A204.1 (cell line): Measurements from ENCODE around the gene ATP9B.

Source experiments
- FAIRE-seq: peaks from 2 replicates; lab custom pipeline; 2012; peaks lifted over from hg19 to GRCh38; lab: Jason Lieb, UNC

Gene ATP9B, protein sequence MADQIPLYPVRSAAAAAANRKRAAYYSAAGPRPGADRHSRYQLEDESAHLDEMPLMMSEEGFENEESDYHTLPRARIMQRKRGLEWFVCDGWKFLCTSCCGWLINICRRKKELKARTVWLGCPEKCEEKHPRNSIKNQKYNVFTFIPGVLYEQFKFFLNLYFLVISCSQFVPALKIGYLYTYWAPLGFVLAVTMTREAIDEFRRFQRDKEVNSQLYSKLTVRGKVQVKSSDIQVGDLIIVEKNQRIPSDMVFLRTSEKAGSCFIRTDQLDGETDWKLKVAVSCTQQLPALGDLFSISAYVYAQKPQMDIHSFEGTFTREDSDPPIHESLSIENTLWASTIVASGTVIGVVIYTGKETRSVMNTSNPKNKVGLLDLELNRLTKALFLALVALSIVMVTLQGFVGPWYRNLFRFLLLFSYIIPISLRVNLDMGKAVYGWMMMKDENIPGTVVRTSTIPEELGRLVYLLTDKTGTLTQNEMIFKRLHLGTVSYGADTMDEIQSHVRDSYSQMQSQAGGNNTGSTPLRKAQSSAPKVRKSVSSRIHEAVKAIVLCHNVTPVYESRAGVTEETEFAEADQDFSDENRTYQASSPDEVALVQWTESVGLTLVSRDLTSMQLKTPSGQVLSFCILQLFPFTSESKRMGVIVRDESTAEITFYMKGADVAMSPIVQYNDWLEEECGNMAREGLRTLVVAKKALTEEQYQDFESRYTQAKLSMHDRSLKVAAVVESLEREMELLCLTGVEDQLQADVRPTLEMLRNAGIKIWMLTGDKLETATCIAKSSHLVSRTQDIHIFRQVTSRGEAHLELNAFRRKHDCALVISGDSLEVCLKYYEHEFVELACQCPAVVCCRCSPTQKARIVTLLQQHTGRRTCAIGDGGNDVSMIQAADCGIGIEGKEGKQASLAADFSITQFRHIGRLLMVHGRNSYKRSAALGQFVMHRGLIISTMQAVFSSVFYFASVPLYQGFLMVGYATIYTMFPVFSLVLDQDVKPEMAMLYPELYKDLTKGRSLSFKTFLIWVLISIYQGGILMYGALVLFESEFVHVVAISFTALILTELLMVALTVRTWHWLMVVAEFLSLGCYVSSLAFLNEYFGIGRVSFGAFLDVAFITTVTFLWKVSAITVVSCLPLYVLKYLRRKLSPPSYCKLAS

DNA sequence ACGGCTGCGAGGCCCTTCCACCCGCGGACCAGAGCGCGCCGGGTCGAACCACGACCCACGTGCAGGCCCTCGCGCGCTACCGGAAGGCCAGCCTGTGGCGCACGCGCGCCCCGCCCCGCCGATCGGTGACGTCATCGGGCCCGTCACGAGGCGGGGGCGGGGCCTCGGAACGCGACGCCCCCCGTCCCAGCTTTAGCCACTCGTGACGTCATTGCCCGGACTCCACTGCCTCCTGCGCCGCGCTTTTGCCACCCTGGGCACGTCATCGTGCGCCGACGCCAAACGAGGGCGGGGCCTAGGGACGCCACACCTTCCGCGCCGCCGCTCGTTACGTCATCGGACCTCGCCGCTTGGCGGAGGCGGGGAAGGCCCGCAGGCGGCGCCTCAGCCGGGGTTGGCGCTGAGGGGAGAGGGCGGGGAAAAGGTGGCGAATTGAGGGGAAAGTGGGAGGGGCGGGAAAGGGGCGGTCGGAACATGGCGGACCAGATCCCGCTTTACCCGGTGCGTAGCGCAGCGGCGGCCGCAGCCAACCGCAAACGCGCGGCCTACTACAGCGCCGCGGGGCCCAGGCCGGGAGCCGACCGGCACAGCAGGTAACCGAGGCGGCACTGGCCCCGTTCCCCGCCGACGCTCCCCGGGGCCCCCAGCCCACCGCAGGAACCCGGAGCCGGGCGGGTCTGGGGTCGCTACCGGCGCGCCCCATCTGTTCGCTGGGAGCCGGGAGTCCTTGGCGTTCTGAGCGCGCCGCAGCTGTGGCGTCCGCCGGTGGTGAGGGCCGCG, at the start of gene ATP9B:
Gene ATP9B, plus strand, starts transcription at position 458 of the 780 bp plus-strand sequence. Its CDS starts 17 bp downstream, at position 475.
- FAIRE-seq, result peak; percentile 30

GRCh38 chr18:79019881-79020280, 49.3 kb upstream of the ATP9B start:
- no peak for FAIRE-seq

- FAIRE-seq, result no peak
Observed at GRCh38 chr18:79022603-79023002, 46.6 kb upstream of the ATP9B start.

DNA sequence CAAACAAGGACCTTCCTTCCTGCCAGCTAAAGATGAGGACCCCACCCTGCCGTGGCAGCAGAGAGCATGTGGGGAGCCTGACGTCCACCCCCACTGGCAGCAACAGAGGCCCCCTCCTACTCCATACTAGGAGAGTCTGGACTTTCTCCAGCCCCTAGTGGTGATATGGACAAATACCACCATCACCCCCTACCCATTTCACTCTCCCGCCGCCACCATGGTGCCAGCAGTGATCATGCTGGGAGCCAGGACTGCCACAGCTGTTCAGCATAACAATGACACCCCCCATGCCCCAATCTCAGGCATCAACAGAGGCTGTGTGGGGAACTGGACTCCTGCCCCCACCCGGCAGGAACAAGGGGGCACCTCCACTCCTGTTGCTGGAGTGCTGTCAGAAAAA, 42.7 kb upstream of the ATP9B start:
- FAIRE-seq, result no peak

DNA sequence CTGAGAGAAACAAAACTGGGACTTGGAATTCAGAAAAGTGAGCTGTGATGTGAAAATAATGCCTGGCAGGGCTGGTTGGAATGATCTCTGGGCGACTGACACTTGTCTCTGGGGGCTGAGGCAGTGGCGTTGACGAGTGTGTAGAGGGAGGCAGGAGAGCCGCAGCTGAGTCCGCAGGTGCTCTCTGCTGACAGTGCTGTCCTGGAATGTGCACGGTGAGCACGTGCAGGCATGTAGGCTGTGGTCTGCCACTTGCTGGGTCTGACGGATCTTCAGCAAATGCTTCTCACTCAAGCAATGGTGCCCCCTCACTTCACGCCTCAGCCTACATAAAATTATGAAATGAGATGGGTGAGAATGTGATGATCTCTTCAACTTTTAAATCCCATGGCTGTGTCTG, 38.5 kb upstream of the ATP9B start:
- no peak for FAIRE-seq

DNA sequence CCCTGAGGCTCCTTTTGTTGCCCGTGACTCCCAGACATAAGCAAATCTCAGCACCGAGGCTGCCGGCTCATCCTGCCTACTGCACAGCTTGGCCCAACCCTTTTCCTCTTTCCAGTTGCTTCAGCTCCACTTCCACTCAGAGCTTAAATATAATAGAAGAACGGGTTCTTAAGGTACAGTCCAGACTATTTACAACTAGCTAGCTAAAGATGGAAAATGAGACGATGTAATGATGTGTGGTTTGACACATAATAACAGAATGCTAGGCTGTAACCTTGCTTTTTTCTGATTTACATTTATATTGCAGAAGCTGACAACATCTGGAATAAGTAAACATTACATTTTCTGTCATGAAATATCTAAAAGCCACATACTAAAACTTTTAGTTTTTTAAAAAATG, 26.9 kb upstream of the ATP9B start:
- FAIRE-seq, result no peak

GRCh38 chr18:79043288-79043687, 25.9 kb upstream of the ATP9B start:
- FAIRE-seq, result no peak

DNA sequence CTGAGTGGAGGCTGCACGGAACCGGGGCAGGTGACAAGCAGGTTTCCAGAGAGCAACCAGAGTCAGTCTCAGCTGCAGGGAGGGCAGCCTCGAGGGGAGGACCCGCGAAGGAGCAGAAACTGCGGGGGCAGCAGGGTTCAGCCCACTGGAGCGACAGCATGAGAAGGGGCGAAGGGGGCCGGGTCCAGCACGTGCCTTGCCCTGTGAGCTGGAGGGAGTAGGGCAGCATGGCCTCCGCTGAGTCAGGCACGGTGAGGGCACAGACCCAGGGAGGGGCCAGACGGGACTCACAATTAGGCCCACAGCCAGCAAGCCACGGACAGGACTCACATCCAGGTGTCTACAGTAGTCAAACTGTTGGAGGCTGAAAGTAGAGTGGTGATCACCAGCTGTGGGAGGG, 22.7 kb upstream of the ATP9B start:
- no peak for FAIRE-seq

GRCh38 chr18:79047556-79048244, 21.5 kb upstream of the ATP9B start:
- no peak for FAIRE-seq

GRCh38 chr18:79048245-79048632, 21.0 kb upstream of the ATP9B start:
- FAIRE-seq, result no peak

DNA sequence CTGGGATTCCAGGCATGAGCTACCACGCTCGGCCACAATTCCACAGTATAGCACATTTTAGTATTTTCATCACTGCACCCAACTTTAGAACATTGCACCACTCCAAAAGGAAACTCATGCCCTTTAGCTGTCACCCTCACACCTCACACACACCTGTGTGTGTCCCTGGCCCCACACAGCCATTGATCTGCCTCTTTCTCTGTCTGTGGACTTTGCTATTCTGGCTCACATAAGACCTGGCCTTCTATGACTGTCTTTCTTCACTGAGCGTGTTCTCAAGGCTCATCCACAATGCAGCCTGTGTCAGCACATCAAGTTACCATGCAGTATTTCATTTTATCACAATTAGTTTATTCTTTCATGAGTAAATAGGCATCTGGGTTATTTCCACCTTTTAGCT, 19.7 kb upstream of the ATP9B start:
- FAIRE-seq, result no peak

DNA sequence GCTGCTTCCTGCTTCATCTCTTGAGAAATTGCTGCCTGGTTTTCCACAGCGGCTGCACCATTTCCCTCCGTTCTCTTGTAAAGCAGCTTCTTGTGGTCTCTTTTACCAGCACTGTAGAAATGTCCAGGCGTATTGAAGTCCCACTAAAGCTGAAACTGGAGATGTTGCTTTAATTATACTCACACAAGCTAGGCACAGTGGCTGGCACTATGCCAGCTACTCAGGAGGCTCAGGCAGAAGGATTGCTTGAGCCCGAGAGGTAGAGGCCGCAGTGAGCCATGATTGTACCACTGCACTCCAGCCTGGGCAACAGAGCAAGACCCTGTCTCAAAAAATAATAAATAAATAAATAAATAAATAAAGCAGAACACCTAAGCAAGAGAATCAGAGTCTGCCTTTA, 19.2 kb upstream of the ATP9B start:
- no peak for FAIRE-seq

GRCh38 chr18:79056827-79057367, 12.3 kb upstream of the ATP9B start:
- no peak for FAIRE-seq

- no peak for FAIRE-seq
Observed at GRCh38 chr18:79058007-79058406, 11.2 kb upstream of the ATP9B start.

GRCh38 chr18:79062806-79063205, 6.4 kb upstream of the ATP9B start:
- no peak for FAIRE-seq

DNA sequence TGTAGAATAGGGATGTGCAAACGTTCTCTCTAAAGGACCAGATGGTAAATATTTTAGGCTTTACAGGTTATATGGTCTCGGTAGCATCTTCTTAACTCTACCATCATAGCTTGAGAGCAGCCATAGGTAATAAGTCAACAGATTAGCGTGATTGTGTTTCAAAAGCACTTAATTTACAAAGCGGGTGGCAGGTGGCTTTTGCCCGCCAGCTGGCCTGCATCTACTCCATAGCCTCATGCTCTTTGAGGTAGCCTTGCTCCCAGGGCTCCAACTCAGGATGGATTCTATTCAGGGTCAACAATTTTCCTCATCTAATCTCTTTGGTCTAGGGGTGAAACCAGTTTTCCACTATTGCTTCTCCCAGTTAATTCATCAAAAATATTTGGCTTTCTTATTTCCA, 5.0 kb upstream of the ATP9B start:
- no peak for FAIRE-seq

DNA sequence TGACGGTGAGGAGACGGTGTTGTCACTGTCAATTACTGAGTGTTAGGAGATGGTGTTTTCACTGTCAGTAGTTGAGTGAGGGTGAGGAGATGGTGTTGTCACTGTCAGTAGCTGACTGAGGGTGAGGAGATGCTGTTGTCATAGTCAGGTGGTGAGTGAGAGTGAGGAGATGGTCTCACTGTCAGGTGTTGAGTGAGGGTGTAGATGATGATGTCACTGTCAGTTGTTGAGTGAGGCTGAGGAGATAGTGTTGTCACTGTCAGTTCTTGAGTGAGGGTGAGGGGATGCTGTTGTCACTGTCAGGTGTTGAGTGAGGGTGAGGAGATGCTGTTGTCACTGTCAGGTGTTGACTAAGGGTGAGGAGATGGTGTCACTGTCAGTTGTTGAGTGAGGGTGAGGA, 3.4 kb upstream of the ATP9B start:
- FAIRE-seq, result no peak

DNA sequence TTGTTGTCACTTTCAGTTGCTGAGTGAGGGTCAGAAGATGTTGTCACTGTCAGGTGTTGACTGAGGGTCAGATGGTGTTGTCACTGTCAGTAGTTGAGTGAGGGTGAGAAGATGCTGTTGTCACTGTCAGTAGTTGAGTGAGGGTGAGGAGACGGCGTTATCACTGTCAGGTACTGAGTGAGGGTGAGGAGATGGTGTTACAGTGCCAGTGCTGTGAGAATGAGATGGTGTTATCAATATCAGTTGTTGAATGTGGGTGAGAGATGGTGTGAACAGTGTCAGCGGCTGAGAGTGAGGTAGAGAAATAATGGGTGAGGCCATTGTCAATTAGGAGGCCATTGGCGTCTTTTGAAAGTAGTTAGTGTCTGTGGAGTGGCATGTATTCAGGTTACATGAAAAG, 1.6 kb upstream of the ATP9B start:
- no peak for FAIRE-seq

- no peak for FAIRE-seq
Observed at GRCh38 chr18:79068341-79068936, 755 bp upstream of the ATP9B start.

GRCh38 chr18:79069717-79070151, 540 bp downstream of the ATP9B start:
- FAIRE-seq, result no peak

DNA sequence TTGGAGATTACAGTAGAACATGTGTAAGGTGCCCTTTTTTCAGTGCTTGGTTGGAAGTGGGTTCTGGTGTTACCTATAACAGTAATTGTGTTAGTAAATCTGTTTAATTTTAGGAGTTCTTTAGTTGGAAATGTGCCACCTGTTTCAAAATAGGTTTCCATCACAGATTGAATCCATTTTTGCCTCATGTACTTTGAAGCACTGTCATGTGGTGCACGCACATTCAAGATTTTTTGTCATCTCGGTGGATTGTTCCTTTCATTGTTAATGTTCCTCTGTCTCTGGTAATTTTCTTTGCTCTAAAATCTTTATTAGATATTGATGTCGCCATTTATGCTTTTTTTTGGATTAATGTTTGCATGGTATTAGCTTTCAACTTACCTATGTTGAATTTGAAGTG, 1.3 kb downstream of the ATP9B start:
- no peak for FAIRE-seq
